Activated naive CD8-positive, alpha-beta T cell (primary cell): ENCODE data around the gene SCART1.
"Not testable (repeated sequence)": the region's sequence is repeated elsewhere in the genome, so short reads cannot be mapped to it uniquely, and the experiment has no call there.

Experiments used
- H3K27ac Mint-ChIP-seq: one replicate; pipeline ENCODE4 v1.8.0; 2021; ENCODE audit warnings: mixed read lengths
- H3K27me3 Mint-ChIP-seq: one replicate; pipeline ENCODE4 v1.8.0; 2021; ENCODE audit warnings: mixed read lengths
- H3K36me3 Mint-ChIP-seq: one replicate; pipeline ENCODE4 v1.8.0; 2021; ENCODE audit warnings: mixed read lengths
- H3K4me1 Mint-ChIP-seq: one replicate; pipeline ENCODE4 v1.8.0; 2021; ENCODE audit warnings: low read depth, mixed read lengths
- H3K4me3 Mint-ChIP-seq: one replicate; pipeline ENCODE4 v1.8.0; 2021; ENCODE audit warnings: mild to moderate bottlenecking, mixed read lengths
- H3K9me3 Mint-ChIP-seq: one replicate; pipeline ENCODE4 v1.8.0; 2021; ENCODE audit warnings: low read depth, mixed read lengths

Gene SCART1

DNA sequence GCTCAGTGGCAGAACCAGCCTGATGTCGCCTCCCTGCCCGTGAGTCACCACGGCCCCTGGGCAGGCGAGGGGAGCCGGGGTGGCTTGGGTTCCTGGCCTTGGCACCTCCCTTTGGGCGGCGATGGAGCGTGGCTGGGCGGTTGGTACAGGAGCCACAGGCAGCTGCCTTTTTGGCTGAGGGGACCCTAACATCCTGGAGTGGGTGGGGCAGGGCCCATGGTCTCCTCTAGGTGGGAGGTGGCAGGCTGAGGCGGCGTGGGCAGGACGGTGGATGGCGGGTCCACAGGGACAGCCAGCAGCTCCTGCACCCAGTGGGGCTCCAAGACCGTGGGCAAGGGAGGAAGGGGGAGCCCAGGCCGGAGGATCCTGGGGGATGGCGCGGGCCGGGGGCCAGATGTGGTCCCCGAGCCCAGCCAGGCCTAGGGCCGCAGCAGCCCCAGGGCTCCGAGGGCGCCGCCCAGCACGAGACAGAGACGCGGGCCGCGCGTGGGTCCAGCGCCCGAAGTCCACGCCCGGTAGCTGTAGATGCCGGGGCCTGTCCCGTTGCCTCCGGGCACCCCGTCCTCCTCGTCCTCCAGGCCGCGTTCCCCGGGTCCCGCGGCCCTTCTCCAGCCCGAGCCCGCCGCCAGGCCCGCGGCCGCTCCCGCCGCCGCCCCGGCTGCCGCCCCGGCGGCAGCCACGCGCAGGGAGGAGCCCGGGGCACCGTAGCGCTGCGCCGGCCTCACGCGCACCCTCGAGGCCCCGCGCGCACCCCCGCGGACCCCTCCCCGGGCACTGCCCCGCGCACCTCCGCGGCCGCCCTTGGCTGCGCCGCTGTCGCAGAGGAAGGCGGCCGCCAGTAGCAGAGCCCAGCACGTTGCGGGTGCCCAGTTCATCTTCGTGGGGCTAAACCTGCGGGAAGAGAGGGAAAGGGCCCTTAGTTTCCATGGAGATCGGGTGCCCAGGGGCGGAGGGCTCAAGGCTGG lies 30.7 kb upstream of the SCART1 start:
- Mint-ChIP-seq H3K27ac (no peak overlapping the region), H3K36me3 (no peaks in the 10 kb centered on the region), H3K27me3 (no peaks in the 10 kb centered on the region), H3K4me3 (peak overlapping the region; percentile 58), H3K9me3 (no peaks in the 10 kb centered on the region), H3K4me1 (no peaks in the 10 kb centered on the region)

DNA sequence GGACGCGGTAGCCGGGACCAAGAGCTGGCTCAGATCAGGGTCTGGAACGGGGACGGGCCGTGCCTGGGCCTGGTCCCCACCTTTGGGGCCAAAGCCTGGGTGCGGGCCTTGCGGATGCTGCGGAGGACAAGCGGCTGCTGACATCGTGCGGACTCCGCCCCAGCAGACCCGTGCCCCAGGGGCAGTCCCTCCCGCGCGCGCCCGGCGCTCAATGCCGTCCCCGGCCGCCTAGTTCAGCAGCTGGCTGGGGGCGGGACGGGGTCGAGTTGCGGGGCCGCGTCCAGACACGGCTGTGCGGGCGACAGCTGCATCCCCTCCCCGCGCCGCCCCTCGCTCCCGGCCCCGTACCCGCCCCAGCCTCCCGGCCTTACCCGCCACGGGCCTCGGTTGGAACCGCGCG lies 29.6 kb upstream of the SCART1 start:
- not testable (repeated sequence) for H3K4me3 Mint-ChIP-seq, H3K9me3 Mint-ChIP-seq, H3K27me3 Mint-ChIP-seq, H3K36me3 Mint-ChIP-seq, H3K4me1 Mint-ChIP-seq, H3K27ac Mint-ChIP-seq

GRCh38 chr10:133424601-133425000 lies 29.1 kb upstream of the SCART1 start, which contains the start of gene SPRN:
Gene SPRN (minus strand): TSS chr10:133424625. CDS start chr10:133423681, 944 bp downstream.
- not testable (repeated sequence) for H3K4me1 Mint-ChIP-seq, H3K27me3 Mint-ChIP-seq, H3K9me3 Mint-ChIP-seq, H3K27ac Mint-ChIP-seq, H3K36me3 Mint-ChIP-seq
- peak within 1 kb of the TSS; percentile 58 for H3K4me3 Mint-ChIP-seq

GRCh38 chr10:133429571-133429970 lies 24.2 kb upstream of the SCART1 start:
- H3K27ac Mint-ChIP-seq, H3K4me3 Mint-ChIP-seq, H3K9me3 Mint-ChIP-seq, H3K4me1 Mint-ChIP-seq, H3K27me3 Mint-ChIP-seq, H3K36me3 Mint-ChIP-seq: not testable (repeated sequence)

DNA sequence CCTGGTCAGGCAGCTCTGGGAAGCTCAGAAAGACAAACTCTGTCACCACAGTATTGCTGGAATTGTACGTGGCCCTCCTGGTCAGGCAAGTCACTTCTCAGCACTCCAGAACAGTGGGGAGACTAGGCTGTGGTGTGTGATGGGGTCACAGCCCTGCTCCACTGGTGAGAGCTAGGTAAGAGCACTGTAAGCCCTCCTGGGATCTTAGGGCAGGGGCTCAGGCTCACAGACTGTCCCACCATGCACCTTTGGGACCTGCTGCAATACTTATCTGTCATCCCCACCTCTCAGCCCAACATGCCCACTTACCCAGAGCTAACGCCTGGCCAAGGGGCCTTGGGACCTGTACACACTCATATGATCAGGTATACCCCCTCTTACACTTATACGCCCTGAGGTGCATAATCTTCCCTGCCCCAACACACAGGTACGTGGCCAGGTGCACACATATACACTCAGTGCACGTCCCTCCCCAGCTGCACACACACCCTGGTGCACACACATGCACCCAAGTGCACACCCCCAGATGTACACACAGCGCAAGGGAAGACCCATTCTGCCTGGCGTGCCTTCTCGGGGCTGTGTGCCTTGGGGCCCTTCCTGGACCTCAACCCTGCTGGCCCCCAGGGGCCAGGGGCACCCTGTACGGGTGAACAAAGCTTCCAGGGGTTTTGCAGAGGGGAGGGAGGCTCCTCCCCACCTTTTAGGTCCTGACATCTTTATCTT lies 21.7 kb upstream of the SCART1 start:
- H3K4me1 Mint-ChIP-seq, H3K36me3 Mint-ChIP-seq, H3K9me3 Mint-ChIP-seq, H3K27me3 Mint-ChIP-seq, H3K4me3 Mint-ChIP-seq, H3K27ac Mint-ChIP-seq: not testable (repeated sequence)

DNA sequence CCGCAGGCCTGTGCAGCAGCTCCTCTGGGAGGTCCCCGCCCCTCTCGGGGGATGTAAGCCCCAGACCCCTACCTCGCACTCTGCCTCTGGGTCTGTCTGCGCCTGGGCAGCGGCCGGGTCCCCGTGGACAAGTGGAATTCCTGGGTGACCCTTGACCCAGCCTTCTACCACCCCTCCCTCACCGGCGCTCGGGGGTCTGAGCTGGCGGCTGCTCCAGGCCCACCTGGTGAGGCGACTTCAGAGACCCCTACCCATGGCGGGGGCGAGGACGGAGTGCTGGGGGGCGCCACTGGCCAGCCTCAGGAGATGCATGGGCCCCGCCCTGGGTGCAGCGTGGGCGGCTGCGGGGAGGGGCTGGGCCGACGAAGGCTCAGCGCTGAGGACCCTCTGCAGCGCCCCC lies 21.0 kb upstream of the SCART1 start:
- H3K4me3 Mint-ChIP-seq, H3K27me3 Mint-ChIP-seq, H3K36me3 Mint-ChIP-seq, H3K27ac Mint-ChIP-seq, H3K4me1 Mint-ChIP-seq, H3K9me3 Mint-ChIP-seq: not testable (repeated sequence)

GRCh38 chr10:133438711-133439273 lies 15.0 kb upstream of the SCART1 start:
- no peak overlapping the region for H3K4me3 Mint-ChIP-seq
- H3K27ac Mint-ChIP-seq: no peak overlapping the region
- peaks cover 8% of the 10 kb centered on the region for H3K36me3 Mint-ChIP-seq
- H3K9me3 Mint-ChIP-seq: no peaks in the 10 kb centered on the region
- peaks cover 9% of the 10 kb centered on the region for H3K27me3 Mint-ChIP-seq
- peaks cover 13% of the 10 kb centered on the region for H3K4me1 Mint-ChIP-seq

DNA sequence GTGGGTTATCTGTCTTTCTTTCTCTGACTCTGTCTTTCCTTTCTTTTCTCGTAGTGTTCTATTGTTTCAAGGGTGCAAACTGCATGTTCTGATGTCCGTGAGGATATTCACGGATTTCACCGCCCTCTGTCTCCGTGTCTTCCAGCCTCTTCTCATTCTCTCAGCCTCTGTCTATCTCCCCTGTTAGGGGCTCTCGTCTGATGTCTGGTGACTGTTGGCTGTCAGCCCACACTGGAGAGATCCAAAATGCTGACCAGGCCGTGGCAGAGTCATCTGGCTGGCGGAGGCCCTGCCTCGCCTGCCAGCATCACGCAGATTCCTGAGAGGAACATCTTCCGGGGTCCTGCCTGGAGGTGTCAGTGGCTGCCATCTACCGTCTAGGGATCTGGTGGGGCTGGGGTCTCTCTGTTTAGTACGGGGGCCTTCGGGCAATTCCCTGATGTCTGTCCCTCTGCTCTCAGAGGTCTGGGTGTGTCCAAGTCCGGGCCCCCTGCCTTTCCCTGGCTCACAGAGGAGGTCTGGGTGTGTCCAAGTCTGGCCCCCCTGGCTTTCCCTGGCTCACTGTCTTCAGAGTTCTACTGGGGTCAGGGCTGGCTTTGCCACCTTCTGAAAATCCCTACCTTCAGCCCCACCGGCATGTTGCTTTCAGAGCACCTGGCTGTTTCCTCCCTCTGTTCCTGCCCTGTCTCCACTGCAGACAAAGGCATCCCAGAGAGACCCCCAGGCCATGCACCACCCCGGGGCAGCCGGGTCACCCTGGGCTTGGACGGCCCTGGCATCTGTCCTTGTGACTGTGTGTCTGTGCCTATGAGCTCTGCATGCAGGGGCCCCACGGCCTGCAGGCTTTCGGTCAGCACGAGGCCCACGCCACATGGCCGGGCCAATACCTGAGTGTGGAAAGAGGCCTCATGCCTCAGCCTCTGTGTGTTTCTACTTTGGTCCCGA lies 14.0 kb upstream of the SCART1 start:
- Mint-ChIP-seq H3K9me3 (no peaks in the 10 kb centered on the region), H3K27me3 (peaks cover 9% of the 10 kb centered on the region), H3K36me3 (peaks cover 8% of the 10 kb centered on the region), H3K4me3 (no peak overlapping the region), H3K27ac (no peak overlapping the region), H3K4me1 (peaks cover 13% of the 10 kb centered on the region)

- peaks cover 8% of the 10 kb centered on the region for H3K36me3 Mint-ChIP-seq
- H3K27me3 Mint-ChIP-seq: peaks cover 9% of the 10 kb centered on the region
- peaks cover 13% of the 10 kb centered on the region for H3K4me1 Mint-ChIP-seq
- H3K4me3 Mint-ChIP-seq: no peak overlapping the region
- no peak overlapping the region for H3K27ac Mint-ChIP-seq
- H3K9me3 Mint-ChIP-seq: no peaks in the 10 kb centered on the region
Measured at GRCh38 chr10:133440633-133441285, 13.0 kb upstream of the SCART1 start.

DNA sequence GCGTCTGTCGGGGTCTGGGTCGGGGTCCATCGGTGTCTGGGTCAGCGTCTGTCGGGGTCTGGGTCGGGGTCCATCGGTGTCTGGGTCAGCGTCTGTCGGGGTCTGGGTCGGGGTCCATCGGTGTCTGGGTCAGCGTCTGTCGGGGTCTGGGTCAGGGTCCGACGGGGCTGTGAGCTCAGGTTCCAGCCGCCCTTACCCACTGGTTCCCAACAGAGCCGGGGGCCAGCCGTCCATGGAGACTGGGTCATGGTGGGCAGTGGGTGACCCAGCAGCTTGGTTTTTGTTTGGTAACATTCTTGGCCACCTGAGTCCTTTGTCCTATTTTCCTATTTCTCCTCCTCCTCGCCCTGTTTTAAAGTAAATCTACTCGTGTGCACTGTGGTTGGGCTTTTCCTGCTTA lies 12.4 kb upstream of the SCART1 start:
- not testable (repeated sequence) for H3K27ac Mint-ChIP-seq, H3K36me3 Mint-ChIP-seq, H3K4me3 Mint-ChIP-seq, H3K27me3 Mint-ChIP-seq, H3K9me3 Mint-ChIP-seq
- H3K4me1 Mint-ChIP-seq: peaks cover 13% of the 10 kb centered on the region

- Mint-ChIP-seq H3K4me3 (no peak overlapping the region), H3K36me3 (peaks cover 10% of the 10 kb centered on the region), H3K9me3 (peaks cover 3% of the 10 kb centered on the region), H3K27me3 (peaks cover 4% of the 10 kb centered on the region), H3K27ac (no peak overlapping the region), H3K4me1 (peaks cover 13% of the 10 kb centered on the region)
Measured at GRCh38 chr10:133441780-133442179, 12.0 kb upstream of the SCART1 start.

GRCh38 chr10:133442191-133442966 lies 11.4 kb upstream of the SCART1 start:
- no peak overlapping the region for H3K27ac Mint-ChIP-seq
- H3K4me3 Mint-ChIP-seq: no peak overlapping the region
- H3K36me3 Mint-ChIP-seq: peaks cover 13% of the 10 kb centered on the region
- H3K27me3 Mint-ChIP-seq: peaks cover 4% of the 10 kb centered on the region
- peaks cover 6% of the 10 kb centered on the region for H3K9me3 Mint-ChIP-seq
- peaks cover 13% of the 10 kb centered on the region for H3K4me1 Mint-ChIP-seq
